Ectodermal cell (in vitro differentiated cells): Measurements from ENCODE around the gene FLT3.

Experiments used
- H3K27ac ChIP-seq: 2 replicates; pipeline ENCODE4 v1.7.0; 2013; ENCODE audit warnings: mild to moderate bottlenecking, low read depth, low read length; ENCODE audit not compliant: insufficient read depth, poor library complexity, severe bottlenecking
- H3K27me3 ChIP-seq: 2 replicates; pipeline ENCODE4 v1.7.0; 2013; ENCODE audit warnings: mild to moderate bottlenecking, low read length; ENCODE audit not compliant: insufficient read depth, control insufficient read depth, poor library complexity, severe bottlenecking
- H3K36me3 ChIP-seq: one replicate; pipeline ENCODE4 v1.7.0; 2013; ENCODE audit warnings: low read length; ENCODE audit not compliant: control insufficient read depth, insufficient read depth
- H3K4me1 ChIP-seq: one replicate; pipeline ENCODE4 v1.7.0; 2013; ENCODE audit warnings: low read length; ENCODE audit not compliant: control insufficient read depth, insufficient read depth
- H3K4me3 ChIP-seq: 2 replicates; pipeline ENCODE4 v1.7.0; 2013; ENCODE audit warnings: low read depth, low read length, control low read depth; ENCODE audit not compliant: insufficient read depth
- H3K9me3 ChIP-seq: 2 replicates; pipeline ENCODE4 v1.7.0; 2013; ENCODE audit warnings: mild to moderate bottlenecking, low read length, moderate library complexity; ENCODE audit not compliant: control insufficient read depth
- WGBS, 2 experiments: methylation state at CpG; one replicate each; pipeline ENCODE4 v1.1.7; 2013; ENCODE audit warnings: missing lambda C conversion rate in 2 of 2; 5-methylcytosine and 5-hydroxymethylcytosine counted together

Gene FLT3

GRCh38 chr13:27962982-27963381 lies 137.4 kb downstream of the FLT3 start:
- Histone ChIP-seq H3K9me3 (no peaks in the 10 kb centered on the region), H3K36me3 (no peaks in the 10 kb centered on the region), H3K27ac (no peak overlapping the region), H3K4me1 (peaks cover 17% of the 10 kb centered on the region), H3K27me3 (peaks cover 100% of the 10 kb centered on the region), H3K4me3 (no peak overlapping the region)
- WGBS, 2 experiments: 28 to 35% methylated on average over 8 to 9 of the region's 9 CpGs

GRCh38 chr13:27962128-27962841 lies 138.1 kb downstream of the FLT3 start:
- peaks cover 17% of the 10 kb centered on the region for H3K4me1 ChIP-seq
- H3K36me3 ChIP-seq: no peaks in the 10 kb centered on the region
- WGBS, 2 experiments: 7 to 10% methylated on average over 6 of the region's 6 CpGs
- no peaks in the 10 kb centered on the region for H3K9me3 ChIP-seq
- peaks cover 100% of the 10 kb centered on the region for H3K27me3 ChIP-seq
- no peak overlapping the region for H3K4me3 ChIP-seq
- no peak overlapping the region for H3K27ac ChIP-seq

- no peak overlapping the region for H3K27ac ChIP-seq
- WGBS, 2 experiments: 3 to 4% methylated on average over 25 of the region's 25 CpGs
These were observed 138.9 kb downstream of the FLT3 start for GRCh38 chr13:27961227-27962085.

DNA sequence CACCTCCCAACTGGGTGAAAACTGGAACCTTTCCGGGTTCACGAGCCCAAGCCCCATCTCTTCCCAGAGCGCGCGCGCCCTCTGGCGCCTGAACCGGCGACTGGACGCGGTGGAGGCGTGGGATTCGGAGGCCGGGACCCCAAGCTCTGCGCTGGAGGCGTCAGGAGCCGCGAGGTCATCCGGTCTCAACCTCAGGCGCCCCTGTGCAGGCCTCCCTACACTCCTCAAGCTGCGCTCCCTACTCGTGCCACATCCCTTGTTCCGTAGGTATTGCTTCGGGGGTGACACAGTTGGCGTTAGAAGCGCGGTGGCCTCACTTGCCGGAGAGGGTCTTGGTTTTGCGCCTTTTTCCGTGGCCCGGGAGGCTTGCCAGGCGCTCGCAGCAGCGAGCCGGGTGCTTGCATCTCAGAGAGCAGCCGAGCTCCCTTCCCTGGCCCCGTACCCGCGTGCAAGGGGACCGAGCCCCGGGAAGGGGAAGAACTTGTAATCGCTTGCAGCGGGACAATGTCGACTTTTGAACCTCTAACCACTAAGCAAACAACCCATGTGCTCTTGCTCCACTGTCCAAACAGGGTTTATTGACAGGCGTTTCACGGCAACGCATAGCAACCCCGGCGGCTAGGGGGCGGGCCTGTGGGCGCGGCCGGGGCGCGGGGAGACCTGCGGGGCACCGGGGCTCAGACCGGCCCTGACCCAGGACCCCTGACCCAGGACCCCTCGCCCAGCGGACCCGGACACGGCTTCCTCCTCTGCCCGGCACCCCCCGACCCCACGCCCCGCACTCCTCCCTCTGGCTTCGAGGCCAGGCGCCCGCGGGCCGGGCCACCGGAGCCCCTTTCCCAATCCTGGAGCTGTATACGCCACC lies 139.8 kb downstream of the FLT3 start:
- H3K27me3 ChIP-seq: peaks cover 100% of the 10 kb centered on the region

More at GRCh38 chr13:27961227-27962085, 138.9 kb downstream of the FLT3 start:
- Histone ChIP-seq H3K27me3 (peaks cover 100% of the 10 kb centered on the region), H3K4me3 (no peak overlapping the region), H3K36me3 (no peaks in the 10 kb centered on the region), H3K9me3 (no peaks in the 10 kb centered on the region), H3K4me1 (peaks cover 15% of the 10 kb centered on the region)

DNA sequence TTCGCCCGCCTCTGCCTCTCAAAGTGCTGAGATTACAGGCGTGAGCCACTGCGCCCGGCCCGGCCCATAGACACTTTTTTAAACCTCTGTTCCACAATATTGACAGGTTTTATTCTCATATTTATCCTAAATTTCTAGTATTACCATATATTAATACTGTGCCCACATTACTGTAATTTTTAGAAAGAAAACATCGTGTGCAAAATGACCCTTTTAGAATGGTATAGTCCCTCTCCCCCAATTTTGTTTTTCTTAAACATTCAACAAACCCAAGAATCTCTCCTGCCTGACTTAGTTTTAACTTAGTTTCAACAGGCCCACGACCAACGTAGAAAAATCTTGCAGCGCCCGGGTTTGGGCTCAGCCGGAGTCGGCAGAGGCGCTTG lies 140.4 kb downstream of the FLT3 start:
- no peaks in the 10 kb centered on the region for H3K36me3 ChIP-seq
- no peaks in the 10 kb centered on the region for H3K9me3 ChIP-seq
- H3K27me3 ChIP-seq: peaks cover 100% of the 10 kb centered on the region
- no peak overlapping the region for H3K27ac ChIP-seq
- peaks cover 5% of the 10 kb centered on the region for H3K4me1 ChIP-seq
- 16 to 21% methylated on average over 14 of the region's 14 CpGs for WGBS, 2 experiments
- H3K4me3 ChIP-seq: no peak overlapping the region

More for the DNA sequence above, 139.8 kb downstream of the FLT3 start:
- no peaks in the 10 kb centered on the region for H3K9me3 ChIP-seq
- H3K27ac ChIP-seq: no peak overlapping the region
- 1 to 2% methylated on average over 73 of the region's 73 CpGs for WGBS, 2 experiments
- H3K4me1 ChIP-seq: peaks cover 6% of the 10 kb centered on the region
- no peaks in the 10 kb centered on the region for H3K36me3 ChIP-seq
- H3K4me3 ChIP-seq: peak overlapping the region; percentile 5

DNA sequence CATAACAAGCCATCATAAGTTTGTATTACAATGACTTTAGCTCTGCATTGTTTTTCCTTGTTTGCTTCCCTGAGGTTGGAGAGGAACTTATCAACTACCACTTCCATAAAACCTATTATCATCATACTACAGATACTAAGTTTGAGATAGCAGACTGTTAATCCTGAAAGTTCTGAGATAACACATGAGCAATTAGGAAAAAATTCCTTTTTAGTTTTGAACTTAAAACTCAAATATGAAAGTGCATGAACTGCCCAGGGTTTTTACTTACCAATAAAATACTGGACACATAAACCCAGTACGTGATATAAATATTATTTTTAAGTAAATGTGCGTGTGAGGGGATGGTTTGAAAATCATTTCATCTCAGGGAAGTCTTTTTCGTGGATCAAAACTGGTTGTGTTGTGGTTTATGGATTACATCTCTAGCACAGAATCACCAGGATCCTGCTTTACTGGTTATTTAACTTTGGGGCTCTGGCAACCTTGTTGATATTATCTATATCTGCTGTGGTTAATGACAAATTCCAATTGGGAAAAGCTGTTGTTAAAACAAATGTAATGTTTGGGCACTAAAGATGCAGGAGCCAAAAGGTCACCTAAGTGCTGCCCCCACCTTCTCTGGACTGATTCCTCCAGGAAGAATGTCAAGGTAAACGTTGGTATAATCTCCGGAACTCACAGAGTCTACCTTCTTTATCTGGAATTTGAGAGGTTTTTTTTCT lies 143.6 kb downstream of the FLT3 start:
- Histone ChIP-seq H3K27me3 (peaks cover 100% of the 10 kb centered on the region), H3K9me3 (no peaks in the 10 kb centered on the region)

DNA sequence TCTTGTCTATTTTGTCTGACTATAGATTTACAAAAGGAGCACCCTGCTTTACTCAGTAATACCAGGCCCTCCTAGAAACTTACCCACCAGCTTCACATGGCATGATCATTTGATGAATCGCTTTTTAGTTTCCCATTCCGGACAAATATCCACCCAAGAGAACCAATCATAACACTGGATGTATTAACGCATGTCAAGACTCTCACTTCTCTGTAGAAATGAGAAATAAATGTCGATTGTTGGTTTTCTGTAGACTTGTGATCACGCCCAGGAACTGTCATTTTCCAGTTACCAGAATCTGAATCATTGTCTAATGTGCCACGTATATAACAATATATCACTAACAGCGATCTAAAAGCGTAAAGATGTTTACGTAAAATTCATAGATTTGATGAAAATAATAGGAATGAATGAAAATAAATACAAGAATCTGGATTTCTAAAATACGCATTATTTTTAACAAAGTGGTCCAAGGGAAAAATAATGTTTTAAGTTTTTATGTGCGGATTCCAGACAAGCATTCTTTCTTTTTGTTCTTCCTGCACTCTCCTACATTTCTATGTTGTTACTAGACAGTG lies 145.3 kb downstream of the FLT3 start:
- Histone ChIP-seq H3K4me3 (no peak overlapping the region), H3K4me1 (no peaks in the 10 kb centered on the region), H3K36me3 (no peaks in the 10 kb centered on the region), H3K27ac (no peak overlapping the region), H3K9me3 (no peaks in the 10 kb centered on the region), H3K27me3 (peaks cover 100% of the 10 kb centered on the region)
- 65 to 66% methylated on average over 8 to 10 of the region's 11 CpGs for WGBS, 2 experiments

More for the DNA sequence above, 143.6 kb downstream of the FLT3 start:
- WGBS, 2 experiments: 28 to 47% methylated on average over 4 to 5 of the region's 5 CpGs
- Histone ChIP-seq H3K4me1 (peaks cover 5% of the 10 kb centered on the region), H3K27ac (no peak overlapping the region), H3K36me3 (no peaks in the 10 kb centered on the region), H3K4me3 (no peak overlapping the region)

DNA sequence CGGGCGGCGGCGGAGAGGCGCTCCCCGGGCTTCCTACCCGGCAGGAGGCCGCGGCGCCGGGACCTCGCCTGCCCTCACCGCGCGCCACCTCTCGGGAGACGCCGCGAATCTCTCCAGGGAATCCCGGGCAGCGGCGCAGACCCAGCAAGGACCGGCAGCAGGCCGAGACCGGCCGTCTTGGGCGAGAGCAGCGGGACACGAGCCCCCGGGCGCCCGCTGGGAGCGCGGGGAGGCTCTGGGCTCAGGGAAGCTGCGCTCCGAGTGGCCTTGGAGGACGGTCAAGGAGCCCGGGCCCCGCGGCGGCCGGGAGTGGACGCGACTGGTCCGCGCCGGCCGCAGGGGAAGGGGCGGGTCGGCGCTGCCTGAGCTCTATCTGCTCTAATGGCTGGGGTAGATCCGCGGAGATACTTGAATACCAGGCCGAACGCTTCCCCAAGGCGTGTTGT lies 145.9 kb downstream of the FLT3 start:
- WGBS, 2 experiments: 1% methylated on average over 56 of the region's 56 CpGs
- H3K4me1 ChIP-seq: no peaks in the 10 kb centered on the region
- no peaks in the 10 kb centered on the region for H3K9me3 ChIP-seq
- H3K36me3 ChIP-seq: no peaks in the 10 kb centered on the region
- H3K4me3 ChIP-seq: no peak overlapping the region
- no peak overlapping the region for H3K27ac ChIP-seq
- H3K27me3 ChIP-seq: peaks cover 100% of the 10 kb centered on the region

GRCh38 chr13:27953676-27954405 lies 146.5 kb downstream of the FLT3 start:
- Histone ChIP-seq H3K27me3 (peaks cover 100% of the 10 kb centered on the region), H3K4me3 (peak overlapping the region; percentile 32), H3K9me3 (no peaks in the 10 kb centered on the region), H3K27ac (no peak overlapping the region), H3K4me1 (no peaks in the 10 kb centered on the region), H3K36me3 (no peaks in the 10 kb centered on the region)
- WGBS, 2 experiments: 1% methylated on average over 71 of the region's 71 CpGs
